Uterus (tissue), 2 donors: ENCODE data around the gene SLC39A11.

Source experiments
- POLR2A ChIP-seq, 2 donors: fragments of 450-650 bp; IDR thresholded peaks; one replicate each; pipeline ENCODE4 v1.6.1; 2016; ENCODE audit warnings: antibody characterized with exemption in 2 of 2, mild to moderate bottlenecking in 1 of 2, moderate library complexity in 1 of 2
- TF ChIP-seq, protein P1 (sequence below), 4 experiments: fragments of 200-600 bp in 2 of 4; fragments of 450-650 bp in 2 of 4; sonication (generic) in 2 of 4; IDR thresholded peaks; one replicate each; pipeline ENCODE4 v1.5.1; 2016 to 2019; ENCODE audit warnings: antibody characterized with exemption in 4 of 4, mild to moderate bottlenecking in 2 of 4, moderate library complexity in 1 of 4

GRCh38 chr17:73067075-73067474, 25.4 kb downstream of the SLC39A11 start:
- no peak for TF ChIP-seq POLR2A (IDR thresholded peaks at IDR 0.05)
- TF ChIP-seq, protein P1, sequence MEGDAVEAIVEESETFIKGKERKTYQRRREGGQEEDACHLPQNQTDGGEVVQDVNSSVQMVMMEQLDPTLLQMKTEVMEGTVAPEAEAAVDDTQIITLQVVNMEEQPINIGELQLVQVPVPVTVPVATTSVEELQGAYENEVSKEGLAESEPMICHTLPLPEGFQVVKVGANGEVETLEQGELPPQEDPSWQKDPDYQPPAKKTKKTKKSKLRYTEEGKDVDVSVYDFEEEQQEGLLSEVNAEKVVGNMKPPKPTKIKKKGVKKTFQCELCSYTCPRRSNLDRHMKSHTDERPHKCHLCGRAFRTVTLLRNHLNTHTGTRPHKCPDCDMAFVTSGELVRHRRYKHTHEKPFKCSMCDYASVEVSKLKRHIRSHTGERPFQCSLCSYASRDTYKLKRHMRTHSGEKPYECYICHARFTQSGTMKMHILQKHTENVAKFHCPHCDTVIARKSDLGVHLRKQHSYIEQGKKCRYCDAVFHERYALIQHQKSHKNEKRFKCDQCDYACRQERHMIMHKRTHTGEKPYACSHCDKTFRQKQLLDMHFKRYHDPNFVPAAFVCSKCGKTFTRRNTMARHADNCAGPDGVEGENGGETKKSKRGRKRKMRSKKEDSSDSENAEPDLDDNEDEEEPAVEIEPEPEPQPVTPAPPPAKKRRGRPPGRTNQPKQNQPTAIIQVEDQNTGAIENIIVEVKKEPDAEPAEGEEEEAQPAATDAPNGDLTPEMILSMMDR (IDR thresholded peaks at IDR 0.05) = no peak
